ENCODE results near the gene SNAP25.

- no peak for TF ChIP-seq EZH2 (IDR thresholded peaks at IDR 0.05)
- TF ChIP-seq POLR2AphosphoS5 (IDR thresholded peaks at IDR 0.05; ENCODE audit: borderline replicate concordance, low read depth, low read length) = no peak
Observed at GRCh38 chr20:10249822-10250221, 31.2 kb downstream of the SNAP25 start.

Measured in SK-N-MC (cell line).